Thyroid gland (tissue), 4 donors: ENCODE data around the gene TCOF1.

Source experiments
- POLR2A ChIP-seq, 2 donors: fragments of 450-650 bp; IDR thresholded peaks; one replicate each; pipeline ENCODE4 v1.6.1; 2017; ENCODE audit warnings: antibody characterized with exemption in 2 of 2, mild to moderate bottlenecking in 2 of 2, moderate library complexity in 1 of 2
- TF ChIP-seq, protein P1 (sequence below), 6 experiments: fragments of 200-600 bp in 3 of 6; fragments of 450-650 bp in 3 of 6; sonication (generic) in 3 of 6; IDR thresholded peaks; one replicate each; pipeline ENCODE4 v1.5.1; 2016 to 2019; ENCODE audit warnings: antibody characterized with exemption in 6 of 6, mild to moderate bottlenecking in 2 of 6, inconsistent platforms in 1 of 6, moderate library complexity in 1 of 6

DNA sequence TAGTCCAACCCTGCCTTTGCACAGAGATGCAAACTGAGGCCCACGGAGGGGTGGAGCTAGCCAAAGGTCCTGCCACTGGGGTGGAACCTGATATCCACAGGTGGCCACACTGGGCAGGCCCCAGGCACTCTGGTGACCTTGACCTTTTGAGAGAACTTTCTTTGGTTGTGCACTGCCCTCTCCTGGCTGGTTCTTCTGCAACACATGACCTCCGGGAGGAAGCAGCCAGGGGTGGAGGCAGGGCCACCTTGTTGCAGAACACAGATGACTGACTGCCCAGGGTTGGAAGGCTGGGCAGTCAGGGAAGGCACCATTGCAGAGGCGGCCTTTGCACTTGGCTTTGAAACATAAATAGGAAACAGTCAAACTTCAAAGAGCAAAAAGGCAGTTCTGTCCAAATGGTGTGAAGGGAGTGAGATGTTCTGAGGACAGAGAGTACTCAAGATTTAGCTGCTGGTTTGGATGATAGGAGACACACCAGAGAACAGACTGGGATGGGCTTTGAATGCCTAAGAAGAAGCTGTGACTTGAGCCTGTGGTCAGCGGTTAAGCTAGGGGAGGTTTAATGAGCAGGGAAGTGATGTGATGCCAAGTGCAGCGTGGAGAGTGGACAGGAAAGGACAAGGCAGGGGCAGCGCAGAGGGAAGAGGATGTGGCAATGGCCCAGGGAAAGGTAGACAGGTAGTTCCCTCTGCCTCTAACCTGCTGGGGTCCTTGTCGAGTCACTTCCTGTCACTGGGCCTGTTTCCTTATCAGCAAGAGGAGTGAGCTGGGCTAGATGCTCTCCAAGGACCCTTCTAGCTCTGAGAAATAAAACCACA lies 6.8 kb upstream of the TCOF1 start:
- no peak for TF ChIP-seq POLR2A (IDR thresholded peaks at IDR 0.05)
- TF ChIP-seq, protein P1, sequence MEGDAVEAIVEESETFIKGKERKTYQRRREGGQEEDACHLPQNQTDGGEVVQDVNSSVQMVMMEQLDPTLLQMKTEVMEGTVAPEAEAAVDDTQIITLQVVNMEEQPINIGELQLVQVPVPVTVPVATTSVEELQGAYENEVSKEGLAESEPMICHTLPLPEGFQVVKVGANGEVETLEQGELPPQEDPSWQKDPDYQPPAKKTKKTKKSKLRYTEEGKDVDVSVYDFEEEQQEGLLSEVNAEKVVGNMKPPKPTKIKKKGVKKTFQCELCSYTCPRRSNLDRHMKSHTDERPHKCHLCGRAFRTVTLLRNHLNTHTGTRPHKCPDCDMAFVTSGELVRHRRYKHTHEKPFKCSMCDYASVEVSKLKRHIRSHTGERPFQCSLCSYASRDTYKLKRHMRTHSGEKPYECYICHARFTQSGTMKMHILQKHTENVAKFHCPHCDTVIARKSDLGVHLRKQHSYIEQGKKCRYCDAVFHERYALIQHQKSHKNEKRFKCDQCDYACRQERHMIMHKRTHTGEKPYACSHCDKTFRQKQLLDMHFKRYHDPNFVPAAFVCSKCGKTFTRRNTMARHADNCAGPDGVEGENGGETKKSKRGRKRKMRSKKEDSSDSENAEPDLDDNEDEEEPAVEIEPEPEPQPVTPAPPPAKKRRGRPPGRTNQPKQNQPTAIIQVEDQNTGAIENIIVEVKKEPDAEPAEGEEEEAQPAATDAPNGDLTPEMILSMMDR (IDR thresholded peaks at IDR 0.05): peak in 2 of 6 experiments; percentile 19 to 23
